Stimulated activated CD8-positive, alpha-beta memory T cell treated with anti-CD3 and anti-CD28 coated beads, Interleukin-12 subunit alpha, Interleukin-12 subunit beta, amount 100 ng/mL, for 24 hours (primary cell): Measurements from ENCODE around the gene R3HDM4.
"Not testable (repeated sequence)": the region's sequence is repeated elsewhere in the genome, so short reads cannot be mapped to it uniquely, and the experiment has no call there.

Experiments
- DNase-seq: peaks from one replicate; pipeline ENCODE4 v3.0.0-alpha.2; 2020; ENCODE audit errors: extremely low read depth

The R3HDM4 gene

GRCh38 chr19:858284-858683, 54.7 kb downstream of the R3HDM4 start:
- no peak for DNase-seq

DNA sequence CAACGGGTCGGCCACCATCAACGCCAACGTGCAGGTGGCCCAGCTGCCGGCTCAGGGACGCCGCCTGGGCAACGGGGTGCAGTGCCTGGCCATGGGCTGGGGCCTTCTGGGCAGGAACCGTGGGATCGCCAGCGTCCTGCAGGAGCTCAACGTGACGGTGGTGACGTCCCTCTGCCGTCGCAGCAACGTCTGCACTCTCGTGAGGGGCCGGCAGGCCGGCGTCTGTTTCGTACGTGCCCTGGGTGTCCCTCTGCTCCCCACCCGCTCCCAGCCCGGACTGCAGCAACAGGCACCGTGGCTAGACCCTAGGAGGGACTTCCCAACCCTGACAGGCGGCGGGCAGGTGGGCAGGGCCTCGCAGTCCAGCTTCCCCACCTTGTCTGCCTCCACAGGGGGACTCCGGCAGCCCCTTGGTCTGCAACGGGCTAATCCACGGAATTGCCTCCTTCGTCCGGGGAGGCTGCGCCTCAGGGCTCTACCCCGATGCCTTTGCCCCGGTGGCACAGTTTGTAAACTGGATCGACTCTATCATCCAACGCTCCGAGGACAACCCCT, 57.4 kb downstream of the R3HDM4 start:
- no peak for DNase-seq

DNA sequence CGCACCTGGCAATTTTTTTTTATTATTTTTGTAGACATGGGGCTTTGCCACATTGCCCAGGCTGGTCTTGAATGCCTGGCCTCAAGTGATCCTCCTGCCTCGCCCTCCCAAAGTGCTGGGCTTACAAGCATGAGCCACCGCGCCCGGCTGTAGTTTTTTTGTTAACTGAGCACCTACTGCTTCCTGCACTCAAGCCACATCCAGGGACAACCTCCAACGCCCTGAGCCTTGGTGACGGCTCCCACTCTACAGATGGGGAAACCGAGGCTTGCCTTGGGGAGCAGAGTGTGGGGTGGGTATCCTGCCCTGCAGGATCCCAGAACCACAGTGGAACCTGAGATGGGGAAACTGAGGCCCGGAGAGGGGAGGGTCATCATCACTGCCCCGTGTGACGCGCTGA, 57.9 kb downstream of the R3HDM4 start:
- no peak for DNase-seq

DNA sequence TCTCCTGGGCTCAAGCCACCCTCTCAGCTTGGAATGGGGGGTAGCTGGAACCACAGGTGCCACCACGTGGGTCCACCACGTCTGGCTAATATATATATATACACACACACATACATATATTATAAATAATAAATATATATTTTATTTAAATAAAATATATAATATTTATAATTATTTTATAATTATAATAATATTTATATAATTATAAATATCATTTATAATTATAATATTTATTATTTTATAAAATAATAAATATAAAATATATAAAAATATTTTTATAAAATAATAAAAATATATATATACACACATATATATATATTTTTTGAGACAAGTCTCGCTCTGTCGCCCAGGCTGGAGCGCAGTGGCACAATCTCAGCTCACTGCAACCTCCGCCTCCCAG, 58.5 kb downstream of the R3HDM4 start:
- DNase-seq = no peak

GRCh38 chr19:853614-854220, 59.3 kb downstream of the R3HDM4 start:
- not testable (repeated sequence) for DNase-seq

- DNase-seq = no peak
Measured at GRCh38 chr19:853014-853585, 59.9 kb downstream of the R3HDM4 start.

GRCh38 chr19:852136-853013, 60.6 kb downstream of the R3HDM4 start, which contains the start of gene ELANE:
ELANE (plus strand) TSS chr19:852303; CDS start chr19:852329, 26 bp downstream.
- DNase-seq = no peak

- no peak for DNase-seq
Measured at GRCh38 chr19:850979-851335, 62.1 kb downstream of the R3HDM4 start.

DNA sequence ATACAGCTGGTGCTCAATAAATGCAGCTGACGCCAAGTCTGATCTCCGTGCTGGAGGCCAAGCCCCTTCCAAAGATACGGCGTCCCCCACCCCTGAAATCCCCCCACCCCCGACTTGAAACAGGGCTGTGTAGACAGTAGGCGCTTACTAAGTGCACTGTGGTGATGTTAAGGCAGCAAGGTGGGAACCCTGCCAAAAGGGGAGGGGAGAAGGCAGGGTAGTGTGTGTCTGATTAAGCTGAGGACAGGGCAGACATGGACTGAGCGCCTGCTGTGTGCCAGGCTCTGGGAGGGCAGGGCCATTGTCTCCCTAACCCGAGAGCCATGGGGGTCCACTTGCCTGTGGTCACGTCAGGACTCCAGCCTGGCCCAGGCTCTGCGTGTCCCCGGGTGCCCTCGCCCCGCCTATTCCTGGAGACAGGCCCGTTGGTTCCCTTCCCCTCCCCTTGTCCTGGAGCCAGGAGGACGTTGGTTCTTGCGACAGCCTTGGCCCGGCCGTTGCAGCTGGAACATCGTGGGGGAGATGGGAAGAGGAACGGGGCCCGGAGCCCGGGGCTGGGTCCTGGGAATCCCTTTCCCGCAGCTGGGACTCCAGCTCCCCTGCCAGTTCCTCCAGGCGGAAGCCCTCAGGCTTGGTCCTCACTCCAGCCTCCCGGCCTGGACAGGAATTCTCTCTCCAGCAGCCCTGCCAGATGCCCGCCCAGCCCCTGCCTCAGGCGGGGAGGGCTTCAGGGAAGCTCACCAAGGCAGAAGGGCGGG, 62.6 kb downstream of the R3HDM4 start:
- DNase-seq = no peak

GRCh38 chr19:849195-849594, 63.8 kb downstream of the R3HDM4 start:
- not testable (repeated sequence) for DNase-seq

- DNase-seq = no peak
Measured at GRCh38 chr19:848386-848921, 64.6 kb downstream of the R3HDM4 start.
